Mucosa of stomach (tissue), 1 donor: ENCODE measurements around the gene LIG1.
A peak's percentile ranks its signal among the peaks of the same experiment; 100 is the strongest.

ENCODE experiments used
- H3K27me3 ChIP-seq: one replicate; pipeline ENCODE4 v1.7.0; 2013; ENCODE audit warnings: mild to moderate bottlenecking, low read length; ENCODE audit not compliant: control insufficient read depth, insufficient read depth
- H3K36me3 ChIP-seq: one replicate; pipeline ENCODE4 v1.7.0; 2013; ENCODE audit warnings: low read length; ENCODE audit not compliant: control insufficient read depth, insufficient read depth
- H3K4me1 ChIP-seq: one replicate; pipeline ENCODE4 v1.7.0; 2013; ENCODE audit warnings: mild to moderate bottlenecking, low read length; ENCODE audit not compliant: control insufficient read depth, insufficient read depth
- H3K4me3 ChIP-seq: one replicate; pipeline ENCODE4 v1.7.0; 2013; ENCODE audit warnings: low read length
- H3K9ac ChIP-seq: one replicate; pipeline ENCODE4 v1.7.0; 2013; ENCODE audit warnings: mild to moderate bottlenecking, low read length, moderate library complexity
- H3K9me3 ChIP-seq: one replicate; pipeline ENCODE4 v1.7.0; 2013; ENCODE audit warnings: mild to moderate bottlenecking, low read length, moderate library complexity; ENCODE audit not compliant: control insufficient read depth
- donor health status: Pancreatic carcinoma.

The LIG1 gene

DNA sequence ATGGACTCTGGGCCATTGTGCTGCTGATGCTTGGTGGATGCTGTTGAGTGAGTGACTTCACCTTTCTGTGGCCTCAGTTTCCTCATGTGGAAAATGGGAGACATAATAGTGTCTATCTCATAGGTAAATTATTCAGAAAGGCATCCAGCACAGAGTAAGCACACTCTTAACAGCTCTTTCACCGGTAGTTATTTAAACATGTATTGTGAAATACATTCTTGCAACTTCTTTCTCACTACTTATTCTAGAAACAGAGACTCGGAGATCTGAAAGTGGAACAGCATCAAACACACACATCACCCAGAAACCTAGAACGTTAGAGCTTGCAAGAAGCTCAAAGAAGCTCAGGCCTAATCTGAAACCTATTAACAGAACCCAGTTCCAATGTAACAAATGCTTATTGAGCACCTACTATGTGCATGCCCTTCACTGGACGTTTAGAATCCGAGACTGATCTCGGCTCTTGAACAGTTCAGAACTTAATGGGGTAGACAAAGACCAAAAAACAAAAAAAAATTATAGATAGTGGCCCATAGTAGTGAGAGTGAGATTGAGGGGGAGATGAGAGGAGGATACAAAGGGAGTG lies 4.4 kb upstream of the LIG1 start:
- Histone ChIP-seq H3K4me3 (no peak overlapping the region), H3K9me3 (no peaks in the 10 kb centered on the region), H3K27me3 (no peaks in the 10 kb centered on the region), H3K4me1 (peaks cover 6% of the 10 kb centered on the region), H3K9ac (no peak overlapping the region), H3K36me3 (no peaks in the 10 kb centered on the region)

GRCh38 chr19:48171710-48172109 lies 1.6 kb upstream of the LIG1 start:
- no peaks in the 10 kb centered on the region for H3K9me3 ChIP-seq
- H3K9ac ChIP-seq, result no peak overlapping the region
- no peaks in the 10 kb centered on the region for H3K27me3 ChIP-seq
- no peaks in the 10 kb centered on the region for H3K36me3 ChIP-seq
- no peak overlapping the region for H3K4me3 ChIP-seq
- H3K4me1 ChIP-seq, result peaks cover 6% of the 10 kb centered on the region

GRCh38 chr19:48170817-48171347 lies 738 bp upstream of the LIG1 start:
- Histone ChIP-seq H3K9ac (peak overlapping the region; percentile 71), H3K4me1 (peaks cover 6% of the 10 kb centered on the region), H3K4me3 (peak overlapping the region; percentile 34), H3K9me3 (no peaks in the 10 kb centered on the region), H3K27me3 (no peaks in the 10 kb centered on the region), H3K36me3 (no peaks in the 10 kb centered on the region)

GRCh38 chr19:48169578-48169938 lies 586 bp downstream of the LIG1 start:
- Histone ChIP-seq H3K27me3 (no peaks in the 10 kb centered on the region), H3K9ac (no peak overlapping the region), H3K36me3 (no peaks in the 10 kb centered on the region), H3K4me1 (peaks cover 6% of the 10 kb centered on the region), H3K4me3 (no peak overlapping the region), H3K9me3 (no peaks in the 10 kb centered on the region)

DNA sequence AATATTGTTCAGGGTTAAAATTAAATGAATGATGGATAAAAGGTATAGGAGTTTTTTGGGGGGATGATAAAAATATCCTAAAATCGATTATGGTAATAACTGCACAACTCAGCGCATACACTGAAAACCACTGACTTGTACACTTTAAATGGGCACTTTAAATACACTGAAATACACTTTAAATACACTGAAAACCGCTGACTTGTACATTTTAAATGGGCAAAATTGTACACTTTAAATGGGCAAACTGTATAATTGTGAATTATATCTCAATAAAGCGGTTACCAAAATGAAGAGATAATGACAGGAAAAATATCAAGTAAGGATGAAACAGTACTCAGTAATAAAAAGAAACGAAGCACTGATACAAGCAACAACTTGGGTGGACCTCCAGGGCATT lies 1.5 kb downstream of the LIG1 start:
- H3K36me3 ChIP-seq, result no peaks in the 10 kb centered on the region
- no peak overlapping the region for H3K4me3 ChIP-seq
- H3K9me3 ChIP-seq, result no peaks in the 10 kb centered on the region
- H3K9ac ChIP-seq, result peak overlapping the region; percentile 43
- H3K27me3 ChIP-seq, result no peaks in the 10 kb centered on the region
- H3K4me1 ChIP-seq, result peaks cover 6% of the 10 kb centered on the region

DNA sequence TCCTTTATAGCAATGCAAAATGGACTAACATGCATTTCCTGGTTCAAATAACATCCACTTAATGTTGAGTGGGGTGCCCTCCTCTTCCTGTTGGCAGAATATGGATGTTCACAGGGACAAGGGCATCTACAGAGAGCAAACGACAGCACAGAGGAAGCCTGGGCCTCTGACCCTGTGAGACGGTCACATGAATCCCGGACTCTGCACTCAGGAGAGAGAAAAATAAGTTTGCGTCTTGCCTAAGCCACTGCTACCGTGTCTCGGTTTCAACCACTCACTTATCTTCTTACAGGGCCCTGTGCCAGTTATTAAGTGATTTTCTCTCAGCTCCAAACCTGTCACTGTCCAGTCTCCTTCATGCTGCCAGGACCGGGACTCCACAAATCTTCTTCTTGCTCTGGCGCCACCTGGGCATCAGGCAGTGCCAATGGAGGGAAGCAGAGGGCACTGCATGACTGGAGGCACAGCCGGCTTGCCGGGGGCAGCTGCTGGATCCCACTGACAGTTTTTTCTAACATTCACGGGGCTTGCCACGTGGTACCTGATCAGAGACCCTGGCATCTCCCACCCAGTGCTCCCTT lies 11.8 kb downstream of the LIG1 start:
- no peaks in the 10 kb centered on the region for H3K9me3 ChIP-seq
- H3K4me3 ChIP-seq, result no peak overlapping the region
- no peaks in the 10 kb centered on the region for H3K36me3 ChIP-seq
- no peaks in the 10 kb centered on the region for H3K27me3 ChIP-seq
- H3K4me1 ChIP-seq, result no peaks in the 10 kb centered on the region
- no peak overlapping the region for H3K9ac ChIP-seq

- Histone ChIP-seq H3K27me3 (no peaks in the 10 kb centered on the region), H3K4me1 (no peaks in the 10 kb centered on the region), H3K9ac (no peak overlapping the region), H3K9me3 (no peaks in the 10 kb centered on the region), H3K36me3 (no peaks in the 10 kb centered on the region), H3K4me3 (no peak overlapping the region)
Measured at GRCh38 chr19:48154003-48154402, 16.1 kb downstream of the LIG1 start.

DNA sequence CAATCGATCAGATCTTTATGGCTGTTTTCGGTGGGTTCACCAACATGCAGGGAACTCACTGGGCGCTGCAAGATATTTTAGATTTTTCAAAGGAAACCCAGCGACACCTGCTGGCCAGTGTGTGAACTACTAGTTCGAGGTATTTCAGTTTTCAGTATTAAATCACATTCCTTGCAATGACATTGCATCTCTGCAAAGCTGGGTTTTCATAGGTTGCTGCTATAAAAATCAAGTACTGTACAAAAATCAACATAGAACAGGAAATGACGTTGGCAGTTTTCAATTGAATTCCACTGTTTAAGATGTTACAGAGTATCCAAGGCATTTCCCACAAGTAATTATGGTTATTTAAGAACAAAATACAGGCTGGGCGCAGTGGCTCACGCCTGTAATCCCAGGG lies 17.6 kb downstream of the LIG1 start:
- H3K27me3 ChIP-seq, result no peaks in the 10 kb centered on the region
- H3K9ac ChIP-seq, result no peak overlapping the region
- no peak overlapping the region for H3K4me3 ChIP-seq
- H3K36me3 ChIP-seq, result no peaks in the 10 kb centered on the region
- no peaks in the 10 kb centered on the region for H3K9me3 ChIP-seq
- H3K4me1 ChIP-seq, result no peaks in the 10 kb centered on the region

- no peaks in the 10 kb centered on the region for H3K36me3 ChIP-seq
- no peaks in the 10 kb centered on the region for H3K27me3 ChIP-seq
- no peaks in the 10 kb centered on the region for H3K9me3 ChIP-seq
- no peak overlapping the region for H3K9ac ChIP-seq
- no peaks in the 10 kb centered on the region for H3K4me1 ChIP-seq
- H3K4me3 ChIP-seq, result no peak overlapping the region
Measured at GRCh38 chr19:48149430-48149829, 20.7 kb downstream of the LIG1 start.

DNA sequence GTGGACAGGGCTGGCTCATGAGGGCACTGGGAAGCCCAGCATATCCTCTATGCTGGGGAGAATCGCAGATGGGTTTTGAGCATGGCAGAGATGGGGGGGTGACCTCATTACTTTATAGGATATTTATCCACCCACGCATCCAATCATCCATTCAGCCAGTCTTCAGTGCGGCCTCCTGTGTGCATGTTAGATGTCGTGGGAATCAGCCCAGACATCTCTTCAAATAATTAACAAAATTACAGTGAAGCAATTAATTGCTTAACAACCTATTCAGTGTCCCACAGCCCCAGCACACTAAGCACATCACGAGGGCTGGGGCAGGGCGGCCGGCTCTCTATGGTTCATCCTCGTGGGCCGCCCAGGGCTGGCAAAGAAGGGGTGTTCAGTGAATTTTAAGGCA lies 21.6 kb downstream of the LIG1 start:
- Histone ChIP-seq H3K27me3 (no peaks in the 10 kb centered on the region), H3K4me1 (no peaks in the 10 kb centered on the region), H3K9me3 (no peaks in the 10 kb centered on the region), H3K36me3 (no peaks in the 10 kb centered on the region), H3K9ac (no peak overlapping the region), H3K4me3 (no peak overlapping the region)

- Histone ChIP-seq H3K9ac (no peak overlapping the region), H3K4me1 (no peaks in the 10 kb centered on the region), H3K27me3 (no peaks in the 10 kb centered on the region), H3K36me3 (no peaks in the 10 kb centered on the region), H3K9me3 (no peaks in the 10 kb centered on the region), H3K4me3 (no peak overlapping the region)
Measured at GRCh38 chr19:48147597-48148175, 22.5 kb downstream of the LIG1 start.

- H3K4me3 ChIP-seq, result no peak overlapping the region
- H3K9ac ChIP-seq, result no peak overlapping the region
- H3K27me3 ChIP-seq, result no peaks in the 10 kb centered on the region
- H3K9me3 ChIP-seq, result no peaks in the 10 kb centered on the region
- no peaks in the 10 kb centered on the region for H3K36me3 ChIP-seq
- H3K4me1 ChIP-seq, result no peaks in the 10 kb centered on the region
Measured at GRCh38 chr19:48139053-48139452, 31.1 kb downstream of the LIG1 start.
